HG03520 (cell line): ENCODE data around the gene RUFY1.
"Not testable (repeated sequence)": the region's sequence is repeated elsewhere in the genome, so short reads cannot be mapped to it uniquely, and the experiment has no call there.

Experiments
- ATAC-seq: cut with Tn5 transposase; IDR thresholded peaks from one replicate; pipeline ENCODE4 v1.9.1; 2021; ENCODE audit warnings: mild to moderate bottlenecking, moderate library complexity; ENCODE audit not compliant: unreplicated experiment

RUFY1 gene

DNA sequence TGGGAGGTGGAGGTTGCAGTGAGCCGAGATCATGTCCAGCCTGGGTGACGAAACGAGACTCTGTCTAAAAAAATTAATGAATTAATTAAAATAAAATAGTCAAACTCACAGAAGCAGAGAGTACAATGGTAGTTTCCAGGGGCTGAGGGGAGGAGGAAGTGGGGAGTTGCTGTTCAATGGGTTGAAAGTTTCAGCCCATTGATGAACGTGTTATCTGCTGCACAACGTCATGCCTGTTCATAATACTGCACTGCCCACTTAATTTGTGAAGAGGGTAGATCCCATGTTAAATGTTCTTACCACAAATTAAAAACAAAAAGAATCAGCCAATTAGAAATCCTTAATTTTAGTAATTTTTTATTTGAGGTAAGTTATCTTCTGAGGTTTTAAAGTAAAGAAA, 16.4 kb upstream of the RUFY1 start:
- peak; percentile 54 for ATAC-seq

DNA sequence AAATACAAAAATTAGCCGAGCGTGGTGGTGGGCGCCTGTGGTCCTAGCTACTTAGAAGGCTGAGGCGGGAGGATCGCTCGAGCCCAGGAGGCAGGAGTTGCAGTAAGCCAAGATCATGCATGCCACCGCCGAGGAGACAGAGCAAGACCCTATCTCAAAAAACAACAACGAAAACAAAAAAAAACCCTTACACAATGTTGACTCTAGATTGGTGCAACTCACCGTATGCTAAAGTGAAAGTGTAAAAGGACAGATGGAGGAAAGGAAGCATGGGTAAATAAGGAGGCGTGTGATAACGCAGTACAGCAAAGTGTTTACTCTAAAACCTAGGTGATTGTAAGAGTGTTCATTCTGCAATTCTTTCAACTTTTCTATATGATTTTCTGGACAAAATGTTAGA, 15.9 kb upstream of the RUFY1 start:
- ATAC-seq, result no peak

DNA sequence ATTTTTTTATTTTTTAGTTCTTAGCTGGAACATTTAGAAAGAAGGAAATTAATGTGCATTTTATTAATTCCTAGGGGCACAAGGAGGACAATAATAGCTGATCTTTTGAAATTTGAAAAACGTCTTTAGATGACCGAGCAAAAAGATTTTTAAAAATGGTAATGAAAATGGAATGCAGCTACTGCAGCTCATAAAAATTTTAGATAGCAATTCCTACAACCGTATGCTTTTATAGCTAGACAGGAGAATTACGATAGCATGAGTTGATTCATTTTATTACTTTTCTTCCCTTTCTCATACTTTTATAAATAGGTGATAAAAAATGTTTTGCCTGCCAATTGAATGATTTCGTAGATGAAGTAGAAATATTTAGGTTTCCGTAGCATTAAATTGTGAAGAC, 13.7 kb upstream of the RUFY1 start:
- ATAC-seq, result no peak

DNA sequence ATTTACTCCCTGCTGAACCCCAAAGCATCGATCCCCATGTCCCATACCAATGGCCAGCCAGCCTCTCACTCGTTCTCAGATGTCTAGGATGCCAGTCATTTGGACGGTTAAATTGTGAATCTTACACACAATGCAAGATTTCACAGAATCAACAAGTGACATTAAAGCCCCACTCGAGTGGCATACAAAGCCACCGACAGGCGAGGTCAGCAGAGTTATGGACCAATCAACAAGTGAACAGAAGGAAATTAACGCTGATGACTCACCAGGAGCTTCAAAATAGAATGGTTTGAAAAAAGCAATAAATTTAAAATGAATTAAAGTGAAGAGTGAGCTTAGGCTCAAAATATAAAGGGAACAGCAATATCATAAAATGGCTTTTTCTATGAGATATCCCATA, 8.2 kb upstream of the RUFY1 start:
- no peak for ATAC-seq

DNA sequence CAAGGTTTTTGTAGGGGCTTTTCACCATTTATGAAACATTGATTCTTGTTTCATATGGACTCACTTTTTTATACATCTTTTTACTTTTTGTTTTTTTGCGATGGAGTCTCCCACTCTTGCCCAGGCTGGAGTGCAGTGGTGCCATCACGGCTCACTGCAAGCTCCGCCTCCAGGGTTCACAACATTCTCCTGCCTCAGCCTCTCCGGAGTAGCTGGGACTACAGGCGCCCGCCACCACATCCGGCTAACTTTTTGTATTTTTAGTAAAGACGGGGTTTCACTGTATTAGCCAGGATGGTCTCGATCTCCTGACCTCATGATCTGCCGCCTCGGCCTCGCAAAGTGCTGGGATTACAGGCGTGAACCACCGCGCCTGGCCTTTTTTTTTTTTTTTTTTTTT, 7.1 kb upstream of the RUFY1 start:
- not testable (repeated sequence) for ATAC-seq

DNA sequence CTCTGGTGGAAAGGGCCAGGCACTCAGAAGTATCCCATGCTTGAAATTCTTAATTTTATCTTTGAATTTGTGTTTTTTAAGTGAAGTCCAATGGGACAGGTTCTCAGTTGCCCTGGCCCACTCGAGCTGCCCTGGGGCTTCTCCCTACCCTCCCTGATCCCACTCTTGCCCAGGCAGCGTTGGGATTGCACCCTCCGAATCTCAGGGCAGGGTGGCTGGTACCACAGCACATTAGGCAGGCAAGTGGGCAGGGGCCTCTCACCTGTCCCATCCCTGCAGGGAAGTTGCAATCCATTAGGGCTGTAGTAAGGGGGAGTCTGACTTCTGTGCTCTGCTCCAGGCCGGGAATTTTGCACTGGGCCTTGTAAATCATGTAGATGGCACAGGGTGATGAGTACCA, 2.7 kb downstream of the RUFY1 start:
- ATAC-seq, result no peak

DNA sequence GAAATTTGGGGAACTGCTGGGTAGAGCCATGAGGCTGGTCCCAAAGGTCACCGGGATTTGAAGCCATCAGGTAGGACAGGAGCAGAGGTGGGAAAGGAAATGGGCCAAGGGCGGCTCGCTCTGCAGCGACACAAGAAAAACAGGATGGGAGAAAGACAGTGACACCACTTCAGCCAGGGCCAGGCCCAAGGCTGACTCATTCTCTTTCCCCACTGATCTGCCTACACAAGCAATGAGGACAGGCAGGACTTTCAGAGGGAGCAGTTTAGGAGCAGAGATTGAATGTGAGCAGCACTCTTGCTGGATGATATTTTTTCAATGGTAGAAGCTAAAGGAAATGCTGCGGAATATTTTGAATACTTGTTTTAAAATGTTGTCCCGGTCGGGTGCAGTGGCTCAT, 3.5 kb downstream of the RUFY1 start:
- ATAC-seq, result no peak

DNA sequence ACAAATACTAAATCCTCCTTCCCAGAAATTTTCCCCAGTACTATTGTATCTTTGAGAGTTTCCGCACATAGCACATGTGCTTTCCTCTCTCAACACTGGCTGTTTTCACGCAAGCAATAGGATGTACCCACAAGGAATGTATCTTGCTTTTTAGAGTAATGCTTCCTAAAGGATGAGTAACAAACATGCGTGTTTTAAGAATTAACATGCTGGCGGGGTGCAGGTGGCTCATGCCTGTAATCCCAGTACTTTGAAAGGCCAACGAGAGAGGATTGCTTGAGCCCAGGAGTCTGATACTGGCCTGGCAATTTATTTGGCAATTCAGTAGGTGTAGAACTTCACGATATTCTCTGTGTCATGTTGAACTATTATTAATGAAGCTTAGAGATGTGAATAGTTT, 4.6 kb downstream of the RUFY1 start:
- no peak for ATAC-seq

DNA sequence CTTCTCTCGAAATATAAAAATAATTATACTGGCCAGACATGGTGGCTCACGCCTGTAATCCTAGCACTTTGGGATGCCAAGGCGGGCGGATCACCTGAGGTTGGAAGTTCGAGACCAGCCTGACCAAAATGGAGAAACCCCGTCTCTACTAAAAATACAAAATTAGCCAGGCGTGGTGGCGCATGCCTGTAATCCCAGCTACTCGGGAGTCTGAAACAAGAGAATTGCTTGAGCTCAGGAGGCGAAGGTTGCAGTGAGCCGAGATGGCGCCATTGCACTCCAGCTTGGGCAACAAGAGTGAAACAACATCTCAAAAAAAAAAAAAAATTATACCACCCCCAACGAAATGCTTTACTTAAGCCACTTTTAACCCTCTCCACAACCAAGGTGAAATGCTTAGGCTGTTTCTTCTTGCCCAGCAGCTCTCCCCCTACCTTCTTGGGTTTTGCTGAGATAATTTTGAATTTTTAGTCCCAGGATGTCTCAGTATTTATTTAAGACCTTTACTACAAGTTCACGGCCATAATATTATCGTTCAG, 8.0 kb downstream of the RUFY1 start:
- ATAC-seq, result not testable (repeated sequence)

DNA sequence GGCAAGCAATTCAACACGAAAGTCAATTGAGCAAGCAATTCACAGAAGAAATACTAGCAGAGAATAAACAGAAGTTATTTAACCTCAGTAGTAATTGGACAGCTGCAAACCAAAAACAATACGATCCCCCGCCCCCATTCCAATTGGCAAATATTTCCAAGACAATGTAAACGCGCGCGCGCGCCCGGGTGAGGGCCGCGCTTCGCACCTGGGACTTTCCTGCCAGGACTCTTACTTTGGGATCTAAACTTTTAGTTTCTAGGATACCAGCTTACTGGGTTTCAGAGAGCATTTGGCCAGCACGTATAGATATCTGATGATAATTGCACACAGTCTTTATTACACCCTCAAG, 8.6 kb downstream of the RUFY1 start:
- ATAC-seq, result no peak

DNA sequence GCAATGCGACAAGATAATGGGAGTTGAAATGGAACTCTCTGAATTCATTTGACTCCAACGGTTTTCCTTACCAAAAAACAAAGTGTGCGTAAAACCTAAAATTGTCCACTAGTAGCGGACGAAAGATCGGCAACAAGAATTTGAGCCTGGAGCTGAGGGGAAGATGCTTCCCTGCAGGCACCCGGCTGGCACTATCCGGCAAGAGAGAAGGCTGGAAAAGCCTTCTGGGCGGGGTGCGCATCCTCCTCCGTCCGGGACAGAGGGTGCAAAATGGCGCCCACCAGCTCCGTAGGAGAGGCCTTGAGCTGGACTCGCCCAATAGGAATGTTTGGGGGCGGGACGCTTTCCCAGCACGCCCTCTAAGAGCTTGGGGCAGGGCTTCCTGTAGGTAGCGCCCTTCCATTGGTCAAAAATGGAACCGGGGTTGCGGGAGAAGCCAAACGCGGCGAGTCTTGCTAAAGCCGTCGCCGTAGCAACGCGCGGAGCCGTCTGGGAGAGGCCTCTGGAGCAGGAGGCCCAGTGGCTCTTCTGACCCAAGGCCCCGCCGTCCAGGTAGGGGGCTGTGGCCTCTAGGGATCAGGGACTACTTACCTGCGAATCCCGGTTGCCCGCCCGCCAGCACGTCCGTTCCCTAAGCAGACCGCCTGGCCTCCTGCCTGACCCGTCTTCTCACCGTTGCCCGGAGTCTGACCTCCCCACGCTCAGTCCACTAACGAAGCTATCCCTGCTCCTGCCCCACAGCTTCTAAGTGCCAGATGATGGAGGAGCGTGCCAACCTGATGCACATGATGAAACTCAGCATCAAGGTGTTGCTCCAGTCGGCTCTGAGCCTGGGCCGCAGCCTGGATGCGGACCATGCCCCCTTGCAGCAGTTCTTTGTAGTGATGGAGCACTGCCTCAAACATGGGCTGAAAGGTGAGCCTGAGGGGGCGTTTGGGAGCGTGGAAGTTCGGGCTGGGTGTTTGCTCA, 9.2 kb downstream of the RUFY1 start:
- peak; percentile 97 for ATAC-seq

DNA sequence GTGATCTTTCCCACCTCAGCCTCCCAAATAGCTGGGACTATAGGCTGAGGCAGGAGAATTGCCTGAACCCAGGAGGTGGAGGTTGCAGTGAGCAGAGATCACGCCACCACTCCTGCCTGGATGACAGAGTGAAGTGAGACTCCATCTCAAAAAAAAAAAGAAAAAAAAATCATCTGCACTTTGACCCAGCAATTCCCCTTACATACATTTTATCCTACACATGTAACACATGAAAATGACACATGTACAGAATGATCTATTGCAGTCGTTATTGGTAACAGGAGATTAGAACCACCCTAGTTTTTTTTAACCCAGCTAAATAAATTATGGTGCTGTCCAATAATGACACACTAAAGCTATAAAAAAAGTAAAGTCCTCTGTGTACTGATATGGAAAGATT, 14.2 kb downstream of the RUFY1 start:
- no peak for ATAC-seq

DNA sequence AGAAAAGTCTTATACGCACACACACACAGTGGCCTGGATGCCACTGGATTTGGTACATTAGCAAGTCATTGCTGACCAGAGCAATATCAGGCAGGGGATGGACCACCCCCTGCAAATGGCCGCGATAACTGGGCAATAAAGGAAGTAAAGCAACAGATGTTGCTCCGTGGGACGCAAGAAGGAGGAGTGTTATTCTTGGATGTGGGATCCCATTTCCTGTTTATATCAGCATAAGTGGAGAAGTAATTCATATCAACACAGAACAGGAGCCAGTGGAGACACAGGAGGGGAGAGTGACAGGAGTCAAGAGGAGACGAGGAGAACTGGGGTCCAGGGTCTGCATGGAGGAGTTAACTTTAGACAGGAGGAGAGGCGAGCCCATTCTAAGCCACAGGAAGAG, 18.4 kb downstream of the RUFY1 start:
- ATAC-seq, result no peak

DNA sequence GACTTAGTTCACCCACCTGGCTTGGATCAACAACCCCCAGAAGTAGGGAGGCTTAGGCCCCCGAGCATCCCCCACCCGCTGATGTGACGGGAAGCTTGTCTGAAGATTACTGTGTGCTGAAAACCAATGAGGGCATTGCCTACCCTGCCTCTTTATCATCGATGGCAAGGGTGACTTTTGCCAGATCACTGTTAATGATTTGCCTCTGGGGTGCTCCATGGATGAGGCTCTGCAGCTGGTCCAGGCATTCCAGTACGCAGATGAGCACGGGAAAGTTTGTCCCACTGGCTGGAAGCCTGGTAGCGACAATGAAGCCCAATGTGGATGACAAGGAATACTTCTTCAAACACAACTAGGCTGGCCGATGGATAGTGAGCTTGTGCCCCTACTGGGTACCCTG, 22.0 kb downstream of the RUFY1 start:
- no peak for ATAC-seq

DNA sequence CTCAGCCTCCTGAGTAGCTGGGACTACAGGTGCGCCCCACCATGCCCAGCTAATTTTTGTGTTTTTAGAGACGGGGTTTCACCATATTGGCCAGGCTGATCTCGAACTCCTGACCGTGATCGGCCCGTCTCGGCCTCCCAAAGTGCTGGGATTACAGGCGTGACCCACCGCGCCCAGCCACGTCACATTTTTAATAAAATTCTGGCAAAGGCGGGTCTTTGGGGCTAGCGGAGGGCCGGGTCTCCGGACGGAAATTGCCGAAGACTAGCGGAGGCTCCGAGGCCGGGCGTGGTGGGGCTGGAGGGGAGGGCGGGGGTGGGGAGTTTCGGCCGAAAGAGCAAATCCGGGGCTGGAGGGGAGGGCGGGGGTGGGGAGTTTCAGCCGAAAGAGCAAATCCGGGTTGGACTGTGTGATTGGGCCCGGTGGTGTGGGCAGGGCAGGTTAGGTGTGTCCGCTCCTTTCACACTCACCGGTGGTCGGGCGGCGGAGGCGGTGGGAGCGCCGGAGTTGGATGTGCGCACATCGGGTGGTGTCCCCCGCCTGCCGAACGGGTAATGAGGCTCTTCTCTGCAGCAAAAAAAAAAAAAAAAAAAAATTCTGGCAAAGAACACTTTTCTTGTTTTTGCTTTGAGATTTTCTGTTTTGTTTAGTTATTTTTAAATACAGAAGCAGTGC, 27.1 kb downstream of the RUFY1 start:
- no peak for ATAC-seq

DNA sequence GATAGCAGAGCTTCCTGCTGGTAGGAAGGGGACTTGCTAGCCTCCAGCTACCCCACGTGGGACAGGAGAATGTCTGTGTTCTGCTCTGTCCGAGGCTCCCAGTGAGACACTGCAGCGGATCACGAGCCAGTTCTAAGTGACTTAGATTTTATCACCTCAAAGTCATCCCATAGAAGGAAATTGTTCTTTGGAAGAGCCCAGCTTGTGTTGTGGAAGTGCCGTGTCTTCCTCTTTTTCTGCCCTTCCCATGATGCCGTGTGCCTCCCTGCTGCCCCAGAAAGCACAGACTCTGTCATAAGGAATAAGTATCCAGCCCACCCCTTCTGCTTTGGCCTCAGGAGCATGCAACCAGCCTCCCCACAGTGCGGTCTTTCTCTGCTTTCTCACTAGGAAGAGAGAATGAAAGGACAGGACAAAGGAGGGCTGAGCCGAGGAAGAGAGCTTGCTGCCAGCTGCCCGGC, 35.6 kb downstream of the RUFY1 start:
- ATAC-seq, result no peak

DNA sequence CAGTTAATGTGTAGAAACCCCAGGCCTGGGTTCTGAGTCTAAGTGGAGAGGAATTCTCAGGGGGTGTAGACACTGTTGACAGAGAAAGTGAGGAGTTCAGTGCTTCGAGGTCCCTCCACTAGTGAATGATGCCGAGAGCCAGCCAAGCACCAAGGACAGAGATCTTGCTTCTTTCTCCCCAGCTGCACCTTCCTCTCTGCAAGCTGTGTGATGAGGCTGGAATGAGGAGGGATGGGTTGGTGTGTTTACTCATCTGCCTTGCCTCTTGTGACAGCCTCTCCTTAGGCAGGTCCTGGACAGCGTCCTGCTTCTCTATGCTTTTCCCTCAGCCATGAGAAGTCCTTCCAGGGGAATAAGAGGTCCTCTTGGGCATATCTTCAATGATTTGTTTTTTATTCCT, 37.8 kb downstream of the RUFY1 start:
- ATAC-seq, result no peak

DNA sequence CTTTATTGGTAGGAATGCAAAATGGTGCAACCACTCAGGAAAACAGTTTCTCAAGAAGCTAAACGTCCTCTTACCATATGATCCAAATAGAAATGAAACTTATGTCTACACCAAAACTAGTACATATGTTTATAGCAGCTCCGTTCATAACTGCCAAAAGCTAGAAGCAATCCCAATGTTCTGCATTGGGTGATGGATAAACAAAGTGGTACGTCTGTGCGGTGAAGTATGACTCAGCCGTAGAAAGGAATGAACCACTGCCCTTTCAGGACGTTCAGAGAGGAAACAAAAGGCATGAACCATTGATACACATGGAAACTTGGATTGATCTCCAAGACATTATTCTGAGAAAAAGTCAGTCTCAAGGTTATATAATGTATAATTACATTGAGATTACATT, 45.6 kb downstream of the RUFY1 start:
- no peak for ATAC-seq

DNA sequence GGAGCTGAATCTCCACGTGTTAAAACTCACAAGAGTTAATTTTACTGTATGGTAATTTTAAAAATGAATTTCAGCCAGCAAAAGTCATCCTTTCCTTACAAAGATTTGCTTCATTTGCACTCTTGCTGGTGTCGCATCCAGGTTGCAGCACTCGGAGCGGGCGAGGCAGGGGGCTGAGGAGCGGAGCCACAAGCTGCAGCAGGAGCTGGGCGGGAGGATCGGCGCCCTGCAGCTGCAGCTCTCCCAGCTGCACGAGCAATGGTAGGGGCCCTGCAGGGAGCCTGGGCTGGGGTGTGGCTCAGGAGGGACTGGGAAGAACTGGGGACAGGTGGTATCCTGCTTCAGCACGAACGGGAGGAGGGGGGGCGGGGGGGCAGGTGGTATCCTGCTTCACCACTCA, 46.1 kb downstream of the RUFY1 start:
- ATAC-seq, result no peak

DNA sequence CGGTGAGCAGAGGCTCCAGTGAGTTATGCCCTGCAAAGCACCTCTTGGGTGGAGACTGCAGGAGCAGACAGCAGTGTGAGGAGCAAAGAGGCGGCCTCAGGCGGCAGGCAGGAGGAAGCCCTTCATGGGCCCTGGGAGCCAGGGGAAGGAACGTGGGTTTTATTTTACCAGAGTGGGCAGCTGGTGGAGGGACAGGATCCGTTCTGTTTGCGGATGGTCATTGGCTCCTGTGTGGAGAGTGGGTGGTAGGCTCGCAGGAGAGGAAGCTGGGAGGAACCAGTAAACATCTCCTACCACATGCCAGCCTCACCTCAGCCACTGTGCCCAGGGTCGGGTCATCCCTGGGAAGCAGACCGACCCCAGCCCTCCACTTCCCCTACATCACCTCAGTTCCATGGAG, 48.7 kb downstream of the RUFY1 start:
- ATAC-seq, result no peak

DNA sequence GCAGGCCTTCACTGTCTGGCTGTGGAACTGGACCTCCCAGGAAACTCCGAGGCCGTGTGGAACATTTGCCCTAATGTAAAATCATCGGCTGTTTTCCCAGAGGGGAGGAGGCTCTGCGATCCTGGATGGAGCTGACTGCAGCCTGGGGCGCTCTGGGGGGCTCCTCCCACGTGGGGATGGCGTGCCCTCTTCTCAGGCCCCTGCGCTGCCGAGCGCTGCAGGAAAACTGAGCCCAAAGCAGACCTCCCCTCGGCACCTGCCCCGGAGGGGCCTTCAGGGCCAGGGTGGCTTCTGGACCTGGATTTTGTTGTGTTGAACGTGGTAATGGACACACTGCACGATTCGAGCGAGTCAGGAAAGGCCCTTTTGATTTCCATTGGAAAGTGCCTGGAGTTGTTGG, 49.2 kb downstream of the RUFY1 start:
- no peak for ATAC-seq

DNA sequence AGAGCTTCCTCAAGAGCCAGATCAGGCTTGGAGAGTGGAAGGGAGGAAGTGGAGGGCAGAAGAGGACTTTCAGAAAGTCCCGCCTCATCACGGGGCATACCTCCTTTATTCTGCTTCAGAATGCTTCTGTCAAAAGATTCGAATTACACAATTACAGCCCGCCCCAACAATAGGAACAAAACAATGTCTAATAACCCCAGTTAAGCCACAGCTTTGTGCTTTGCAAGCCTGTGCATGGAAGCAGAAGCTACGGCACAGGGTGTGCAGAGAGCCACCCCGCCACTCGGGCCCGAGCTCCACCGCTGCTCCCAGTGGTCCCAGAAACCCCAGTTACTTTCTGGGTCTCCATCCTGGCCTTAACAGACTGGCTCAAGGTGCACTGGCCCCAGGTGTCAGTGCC, 49.6 kb downstream of the RUFY1 start:
- no peak for ATAC-seq
